ENCODE results near the gene IFNA8. TPM values are rescaled to one million over a fixed set of nuclear protein-coding genes. Genes with fewer than 3 reads are reported as not detected.

Gene IFNA8
- total and polyA plus RNA-seq, 3 experiments from 2014 or later: not detected

DNA sequence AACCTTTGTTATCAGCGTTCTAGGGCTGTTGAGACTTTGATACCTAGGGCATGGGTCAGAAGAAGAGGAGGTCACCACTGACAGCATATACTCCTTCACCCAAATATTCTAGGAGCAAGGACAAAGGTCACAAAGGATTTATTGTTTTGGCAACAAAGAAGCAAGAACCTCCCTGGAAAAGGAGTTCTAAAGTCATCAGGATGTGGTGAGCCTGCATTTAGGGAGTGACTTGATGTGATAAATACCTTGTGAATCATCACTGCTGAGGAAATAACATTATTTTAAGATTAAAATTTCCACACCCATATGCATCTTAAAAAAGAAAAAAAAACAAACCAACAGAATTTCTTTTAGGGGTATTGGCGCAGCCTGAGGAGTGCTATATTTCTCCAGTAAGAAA, 45.2 kb downstream of the IFNA8 start:
- H3K36me3 ChIP-seq (ENCODE audit: insufficient read depth, low read length): no peaks in the 10 kb centered on the region
- Mint-ChIP-seq H3K9me3 (no peaks in the 10 kb centered on the region), H3K4me3 (no peak overlapping the region), H3K4me1 (no peaks in the 10 kb centered on the region), H3K27ac (no peak overlapping the region), H3K36me3 (peaks cover 0 to 3% (median 0%) of the 10 kb centered on the region in 3 donors), H3K27me3 (peaks cover 16 to 34% of the 10 kb centered on the region in 2 donors)
- no peaks in the 10 kb centered on the region for H3K9me3 ChIP-seq (ENCODE audit: low read length)
- ChIA-PET POLR2A (no interaction called here), CTCF (interaction anchor here (1.1 to 1.8 kb wide), 3 partner anchors 10 to 128 kb away, joined by 3 to 10 read pairs (median 4); no protein-coding TSS in a partner anchor)
- no peak for DNase-seq
- no peaks in the 10 kb centered on the region for H3K27me3 ChIP-seq (ENCODE audit: insufficient read depth, low read length, poor library complexity, severe bottlenecking)
- H3K4me1 ChIP-seq (ENCODE audit: insufficient read depth, low read length): no peaks in the 10 kb centered on the region
- H3K4me3 ChIP-seq (ENCODE audit: low read length): no peak overlapping the region
- no peak overlapping the region for H3K27ac ChIP-seq (ENCODE audit: low read depth, low read length)

DNA sequence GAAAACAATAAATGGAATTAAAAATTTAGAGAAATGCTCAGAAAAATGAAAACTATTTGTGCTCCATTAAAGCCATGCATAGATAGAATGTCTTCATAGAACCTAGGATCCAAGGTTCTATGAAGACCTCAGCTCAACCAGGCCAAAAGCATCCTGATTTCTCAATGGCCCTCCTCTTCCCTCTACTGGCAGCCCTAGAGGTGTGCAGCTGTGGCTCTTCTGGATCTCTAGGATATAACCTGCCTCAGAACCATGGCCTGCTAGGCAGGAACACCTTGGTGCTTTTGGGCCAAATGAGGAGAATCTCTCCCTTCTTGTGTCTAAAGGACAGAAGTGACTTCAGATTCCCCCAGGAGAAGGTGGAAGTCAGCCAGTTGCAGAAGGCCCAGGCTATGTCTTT, 46.4 kb downstream of the IFNA8 start:
- DNase-seq: peak in 2 of 5 donors; percentile 25 to 26
- Mint-ChIP-seq H3K4me1 (no peaks in the 10 kb centered on the region), H3K27ac (peak overlapping the region in 1 of 8 donors; percentile 24), H3K27me3 (peaks cover 14 to 36% of the 10 kb centered on the region in 2 donors), H3K4me3 (no peak overlapping the region), H3K9me3 (no peaks in the 10 kb centered on the region), H3K36me3 (peaks cover 0 to 2% (median 0%) of the 10 kb centered on the region in 3 donors)
- Histone ChIP-seq H3K4me1 (ENCODE audit: insufficient read depth, low read length) (no peaks in the 10 kb centered on the region), H3K4me3 (ENCODE audit: low read length) (no peak overlapping the region), H3K9me3 (ENCODE audit: low read length) (no peaks in the 10 kb centered on the region), H3K27me3 (ENCODE audit: insufficient read depth, low read length, poor library complexity, severe bottlenecking) (no peaks in the 10 kb centered on the region), H3K36me3 (ENCODE audit: insufficient read depth, low read length) (no peaks in the 10 kb centered on the region), H3K27ac (ENCODE audit: low read depth, low read length) (no peak overlapping the region)
- ChIA-PET POLR2A (no interaction called here), CTCF (interaction anchor here (1.0 to 1.8 kb wide), 5 partner anchors 11 to 137 kb away, joined by 4 to 10 read pairs (median 5); partner anchors contain the start of gene KLHL9)

Other genes starting within 250 kb of the IFNA8 start
- gene IFNA21, start 242.5 kb upstream of the IFNA8 start, total RNA-seq: not detected
- gene IFNA21, start 242.5 kb upstream of the IFNA8 start, polyA plus RNA-seq: not detected
- gene IFNA4, start 221.5 kb upstream of the IFNA8 start, total RNA-seq: not detected
- gene IFNA4, start 221.5 kb upstream of the IFNA8 start, polyA plus RNA-seq: not detected
- not detected for gene IFNA7, start 206.9 kb upstream of the IFNA8 start, total RNA-seq
- not detected for gene IFNA7, start 206.9 kb upstream of the IFNA8 start, polyA plus RNA-seq
- gene IFNA10, start 202.0 kb upstream of the IFNA8 start, total RNA-seq: not detected
- not detected for gene IFNA10, start 202.0 kb upstream of the IFNA8 start, polyA plus RNA-seq
- gene IFNA16, start 191.8 kb upstream of the IFNA8 start, total RNA-seq: not detected
- not detected for gene IFNA16, start 191.8 kb upstream of the IFNA8 start, polyA plus RNA-seq
- gene IFNA17, start 180.9 kb upstream of the IFNA8 start, total RNA-seq: not detected
- gene IFNA17, start 180.9 kb upstream of the IFNA8 start, polyA plus RNA-seq: not detected
- not detected for gene IFNA14, start 169.1 kb upstream of the IFNA8 start, total RNA-seq
- gene IFNA14, start 169.1 kb upstream of the IFNA8 start, polyA plus RNA-seq: not detected
- gene IFNA5, start 103.8 kb upstream of the IFNA8 start, total RNA-seq: not detected
- gene IFNA5, start 103.8 kb upstream of the IFNA8 start, polyA plus RNA-seq: not detected
- 10 to 100 TPM; 16.0 to 16.3 TPM for gene KLHL9, start 73.7 kb upstream of the IFNA8 start, total RNA-seq
- gene KLHL9, start 73.7 kb upstream of the IFNA8 start, polyA plus RNA-seq: 16.9 TPM
- gene IFNA6, start 58.2 kb upstream of the IFNA8 start, total RNA-seq: not detected
- not detected for gene IFNA6, start 58.2 kb upstream of the IFNA8 start, polyA plus RNA-seq
- not detected for gene IFNA13, start 41.1 kb upstream of the IFNA8 start, total RNA-seq
- gene IFNA13, start 41.1 kb upstream of the IFNA8 start, polyA plus RNA-seq: not detected
- not detected for gene IFNA2, start 23.7 kb upstream of the IFNA8 start, total RNA-seq
- gene IFNA2, start 23.7 kb upstream of the IFNA8 start, polyA plus RNA-seq: not detected
- gene IFNA1, start 31.3 kb downstream of the IFNA8 start, total RNA-seq: not detected
- not detected for gene IFNA1, start 31.3 kb downstream of the IFNA8 start, polyA plus RNA-seq
- gene IFNE, start 73.2 kb downstream of the IFNA8 start, total RNA-seq: under 1 TPM in 1 of 2 experiments, not detected in 1; 0.15 TPM
- gene IFNE, start 73.2 kb downstream of the IFNA8 start, polyA plus RNA-seq: not detected

All from CD8-positive, alpha-beta memory T cell (primary cell).